Mesodermal cell (in vitro differentiated cells): ENCODE measurements around the gene CNPY2.
"Not testable (repeated sequence)": the region's sequence is repeated elsewhere in the genome, so short reads cannot be mapped to it uniquely, and the experiment has no call there.

Experiments used
- H3K27ac ChIP-seq: 2 replicates; pipeline ENCODE4 v1.7.0; 2013; ENCODE audit warnings: mild to moderate bottlenecking, low read depth, low read length, moderate library complexity; ENCODE audit not compliant: severe bottlenecking
- H3K36me3 ChIP-seq: 2 replicates; pipeline ENCODE4 v1.7.1; 2013; ENCODE audit warnings: mild to moderate bottlenecking, low read length, moderate library complexity; ENCODE audit not compliant: control insufficient read depth, insufficient read depth
- H3K4me1 ChIP-seq: one replicate; pipeline ENCODE4 v1.7.1; 2013; ENCODE audit warnings: mild to moderate bottlenecking, low read length; ENCODE audit not compliant: insufficient read depth, control insufficient read depth, poor library complexity, severe bottlenecking
- H3K4me3 ChIP-seq: 2 replicates; pipeline ENCODE4 v1.7.0; 2013; ENCODE audit warnings: low read length, control low read depth, mild to moderate bottlenecking; ENCODE audit not compliant: insufficient read depth, poor library complexity, severe bottlenecking; ENCODE audit errors: extremely low read depth
- H3K9me3 ChIP-seq: 2 replicates; pipeline ENCODE4 v1.7.1; 2013; ENCODE audit warnings: mild to moderate bottlenecking, low read length, moderate library complexity; ENCODE audit not compliant: control insufficient read depth
- WGBS, 2 experiments: methylation state at CpG; one replicate each; pipeline ENCODE4 v1.1.5; 2013; ENCODE audit warnings: missing lambda C conversion rate in 2 of 2; ENCODE audit not compliant: insufficient coverage in 2 of 2; 5-methylcytosine and 5-hydroxymethylcytosine counted together

The CNPY2 gene

GRCh38 chr12:56333197-56333678 is 17.4 kb upstream of the CNPY2 start:
- Histone ChIP-seq H3K9me3 (no peaks in the 10 kb centered on the region), H3K4me1 (peaks cover 7% of the 10 kb centered on the region)
- 0% methylated on average over 2 of the region's 8 CpGs; no CpG with 5 or more reads in 1 of the 2 experiments for WGBS, 2 experiments

GRCh38 chr12:56332512-56333196 is 16.9 kb upstream of the CNPY2 start:
- H3K4me3 ChIP-seq: peak overlapping the region; percentile 61
- WGBS, 2 experiments: 96 to 97% methylated on average over 6 to 8 of the region's 11 CpGs
- peaks cover 7% of the 10 kb centered on the region for H3K36me3 ChIP-seq
- H3K4me1 ChIP-seq: peaks cover 7% of the 10 kb centered on the region
- H3K27ac ChIP-seq: no peak overlapping the region
- H3K9me3 ChIP-seq: no peaks in the 10 kb centered on the region

More at GRCh38 chr12:56333197-56333678, 17.4 kb upstream of the CNPY2 start:
- H3K4me3 ChIP-seq: peak overlapping the region; percentile 61
- peak overlapping the region; percentile 89 for H3K27ac ChIP-seq
- peaks cover 2% of the 10 kb centered on the region for H3K36me3 ChIP-seq

GRCh38 chr12:56330936-56331490 is 15.2 kb upstream of the CNPY2 start:
- 60 to 92% methylated on average over 1 to 6 of the region's 7 CpGs for WGBS, 2 experiments
- Histone ChIP-seq H3K4me1 (peaks cover 7% of the 10 kb centered on the region), H3K36me3 (peaks cover 14% of the 10 kb centered on the region), H3K4me3 (no peak overlapping the region), H3K27ac (no peak overlapping the region), H3K9me3 (no peaks in the 10 kb centered on the region)

- no peak overlapping the region for H3K27ac ChIP-seq
- H3K4me3 ChIP-seq: no peak overlapping the region
- WGBS, 2 experiments: 95 to 97% methylated on average over 6 of the region's 6 CpGs
- H3K36me3 ChIP-seq: peaks cover 50% of the 10 kb centered on the region
- H3K9me3 ChIP-seq: no peaks in the 10 kb centered on the region
- H3K4me1 ChIP-seq: no peaks in the 10 kb centered on the region
These were observed 10.7 kb upstream of the CNPY2 start for GRCh38 chr12:56326533-56326932.

GRCh38 chr12:56326126-56326525 is 10.3 kb upstream of the CNPY2 start:
- Histone ChIP-seq H3K9me3 (no peaks in the 10 kb centered on the region), H3K36me3 (peaks cover 50% of the 10 kb centered on the region), H3K27ac (no peak overlapping the region), H3K4me1 (no peaks in the 10 kb centered on the region), H3K4me3 (no peak overlapping the region)
- 87 to 91% methylated on average over 6 to 8 of the region's 8 CpGs for WGBS, 2 experiments

GRCh38 chr12:56324206-56324605 is 8.4 kb upstream of the CNPY2 start:
- WGBS, 2 experiments: 92 to 100% methylated on average over 3 to 6 of the region's 6 CpGs
- Histone ChIP-seq H3K27ac (no peak overlapping the region), H3K4me1 (no peaks in the 10 kb centered on the region), H3K9me3 (no peaks in the 10 kb centered on the region), H3K36me3 (peaks cover 57% of the 10 kb centered on the region), H3K4me3 (no peak overlapping the region)

- not testable (repeated sequence) for H3K27ac ChIP-seq, H3K4me3 ChIP-seq, H3K9me3 ChIP-seq, H3K4me1 ChIP-seq
- H3K36me3 ChIP-seq: peaks cover 54% of the 10 kb centered on the region
- WGBS, 2 experiments: 95 to 100% methylated on average over 2 to 7 of the region's 8 CpGs
These were observed 5.8 kb upstream of the CNPY2 start for GRCh38 chr12:56321610-56322009.

GRCh38 chr12:56321027-56321426 is 5.2 kb upstream of the CNPY2 start:
- Histone ChIP-seq H3K4me1 (peaks cover 5% of the 10 kb centered on the region), H3K4me3 (no peak overlapping the region), H3K36me3 (peaks cover 53% of the 10 kb centered on the region), H3K27ac (no peak overlapping the region), H3K9me3 (no peaks in the 10 kb centered on the region)
- 69 to 89% methylated on average over 1 to 2 of the region's 2 CpGs for WGBS, 2 experiments

- peaks cover 41% of the 10 kb centered on the region for H3K36me3 ChIP-seq
- H3K4me3 ChIP-seq: no peak overlapping the region
- no peaks in the 10 kb centered on the region for H3K9me3 ChIP-seq
- H3K4me1 ChIP-seq: peaks cover 11% of the 10 kb centered on the region
- no peak overlapping the region for H3K27ac ChIP-seq
- 50 to 92% methylated on average over 2 to 3 of the region's 3 CpGs for WGBS, 2 experiments
These were observed 1.9 kb upstream of the CNPY2 start for GRCh38 chr12:56317675-56318074.

- Histone ChIP-seq H3K4me3 (peak overlapping the region; percentile 85), H3K36me3 (peaks cover 51% of the 10 kb centered on the region), H3K27ac (peak overlapping the region; percentile 86), H3K9me3 (no peaks in the 10 kb centered on the region), H3K4me1 (peaks cover 11% of the 10 kb centered on the region)
- WGBS, 2 experiments: 0 to 1% methylated on average over 6 to 7 of the region's 11 CpGs
These were observed 553 bp downstream of the CNPY2 start for GRCh38 chr12:56315249-56315621.

GRCh38 chr12:56311003-56311402 is 4.8 kb downstream of the CNPY2 start:
- Histone ChIP-seq H3K4me1 (peaks cover 7% of the 10 kb centered on the region), H3K27ac (no peak overlapping the region), H3K36me3 (peaks cover 71% of the 10 kb centered on the region), H3K9me3 (no peaks in the 10 kb centered on the region), H3K4me3 (no peak overlapping the region)
- WGBS, 2 experiments: 96 to 99% methylated on average over 12 of the region's 12 CpGs
